Tibial nerve (tissue), 4 donors: ENCODE measurements around the gene RPLP2. TPM values are rescaled to one million over a fixed set of nuclear protein-coding genes. Genes with fewer than 3 reads are reported as not detected.

Source experiments
- DNase-seq, 2 donors: peaks; one replicate each; pipeline ENCODE4 v3.0.0-alpha.2; 2019; ENCODE audit warnings: low spot score in 2 of 2
- H3K27ac ChIP-seq, 4 donors: fragments of 200-600 bp; sonication (generic) in 3 of 4; one replicate each; pipeline ENCODE4 v1.5.1; 2017 to 2019; ENCODE audit warnings: mild to moderate bottlenecking in 1 of 4
- H3K27me3 ChIP-seq, 2 donors: fragments of 200-600 bp; sonication (generic) in 1 of 2; one replicate each; pipeline versions ENCODE4 v1.5.1 to v1.6.0; 2017 to 2019
- H3K36me3 ChIP-seq, 3 donors: fragments of 200-600 bp; sonication (generic); one replicate each; pipeline ENCODE4 v1.5.1; 2018 to 2019
- H3K4me1 ChIP-seq, 4 donors: fragments of 200-600 bp; sonication (generic) in 3 of 4; one replicate each; pipeline ENCODE4 v1.5.1; 2017 to 2019
- H3K4me3 ChIP-seq, 4 donors: fragments of 200-600 bp; sonication (generic) in 3 of 4; one replicate each; pipeline ENCODE4 v1.5.1; 2017 to 2019; ENCODE audit warnings: mild to moderate bottlenecking in 1 of 4, moderate library complexity in 1 of 4
- H3K9me3 ChIP-seq, 4 donors: fragments of 200-600 bp; sonication (generic) in 3 of 4; one replicate each; pipeline ENCODE4 v1.5.1; 2017 to 2019
- CTCF ChIP-seq, 5 experiments: fragments of 200-600 bp in 3 of 5; fragments of 450-650 bp in 2 of 5; sonication (generic) in 3 of 5; IDR thresholded peaks; one replicate each; pipeline ENCODE4 v1.5.1; 2016 to 2019; ENCODE audit warnings: antibody characterized with exemption in 5 of 5, mild to moderate bottlenecking in 3 of 5, moderate library complexity in 2 of 5
- EP300 ChIP-seq, 2 donors: sonication (generic); formaldehyde crosslinking; IDR thresholded peaks; one replicate each; pipeline ENCODE4 v1.6.1; 2017; ENCODE audit warnings: antibody characterized with exemption in 2 of 2, mild to moderate bottlenecking in 1 of 2
- POLR2A ChIP-seq, 2 donors: fragments of 450-650 bp; IDR thresholded peaks; one replicate each; pipeline ENCODE4 v1.6.1; 2017; ENCODE audit warnings: antibody characterized with exemption in 2 of 2, mild to moderate bottlenecking in 2 of 2, moderate library complexity in 2 of 2
- WGBS, 2 donors: methylation state at CpG; one replicate each; pipeline ENCODE4 v1.1.5; 2018; 5-methylcytosine and 5-hydroxymethylcytosine counted together
- total RNA-seq, 4 donors: library from RNA; depleted of rRNA; stranded (reverse); fragments of >200 nt; gene quantifications; one replicate each; pipeline ENCODE4 v1.1.0, GENCODE V29; 2016

Gene RPLP2
- total RNA-seq, 4 donors from 2014 or later, result 404 to 765 (median 584) TPM

GRCh38 chr11:837990-838307 is 28.2 kb downstream of the RPLP2 start:
- Histone ChIP-seq H3K27ac (peak overlapping the region in 2 of 4 donors; percentile 43 to 48), H3K27me3 (no peaks in the 10 kb centered on the region), H3K4me3 (no peak overlapping the region), H3K36me3 (peaks cover 0 to 55% (median 7%) of the 10 kb centered on the region in 3 donors), H3K9me3 (no peaks in the 10 kb centered on the region), H3K4me1 (peaks cover 0 to 77% (median 44%) of the 10 kb centered on the region in 4 donors)
- TF ChIP-seq CTCF (IDR thresholded peaks at IDR 0.05) (no peak), POLR2A (IDR thresholded peaks at IDR 0.05) (no peak), EP300 (IDR thresholded peaks at IDR 0.05) (no peak)
- DNase-seq, result no peak
- WGBS, 2 donors, result 46 to 60% methylated on average over 2 to 3 of the region's 8 CpGs

GRCh38 chr11:838441-839279 is 28.9 kb downstream of the RPLP2 start:
- Histone ChIP-seq H3K4me1 (peaks cover 0 to 74% (median 44%) of the 10 kb centered on the region in 4 donors), H3K9me3 (no peaks in the 10 kb centered on the region), H3K36me3 (peaks cover 0 to 55% (median 7%) of the 10 kb centered on the region in 3 donors), H3K27ac (peak overlapping the region in 2 of 4 donors; percentile 43 to 48), H3K4me3 (no peak overlapping the region), H3K27me3 (no peaks in the 10 kb centered on the region)
- DNase-seq, result no peak
- TF ChIP-seq POLR2A (IDR thresholded peaks at IDR 0.05) (no peak), CTCF (IDR thresholded peaks at IDR 0.05) (no peak), EP300 (IDR thresholded peaks at IDR 0.05) (no peak)
- 47 to 49% methylated on average over 15 to 17 of the region's 17 CpGs for WGBS, 2 donors

GRCh38 chr11:839280-839623 is 29.5 kb downstream of the RPLP2 start:
- Histone ChIP-seq H3K27ac (peak overlapping the region in 1 of 4 donors; percentile 48), H3K36me3 (peaks cover 0 to 55% (median 7%) of the 10 kb centered on the region in 3 donors), H3K9me3 (no peaks in the 10 kb centered on the region), H3K4me3 (no peak overlapping the region), H3K4me1 (peaks cover 0 to 74% (median 41%) of the 10 kb centered on the region in 4 donors), H3K27me3 (no peaks in the 10 kb centered on the region)
- WGBS, 2 donors, result 73 to 87% methylated on average over 3 to 4 of the region's 5 CpGs
- DNase-seq, result no peak
- TF ChIP-seq CTCF (IDR thresholded peaks at IDR 0.05), result no peak
- TF ChIP-seq POLR2A (IDR thresholded peaks at IDR 0.05), result no peak
- TF ChIP-seq EP300 (IDR thresholded peaks at IDR 0.05), result no peak

- peaks cover 0 to 74% (median 38%) of the 10 kb centered on the region in 4 donors for H3K4me1 ChIP-seq
- H3K4me3 ChIP-seq, result no peak overlapping the region
- DNase-seq, result no peak
- TF ChIP-seq POLR2A (IDR thresholded peaks at IDR 0.05) (no peak), EP300 (IDR thresholded peaks at IDR 0.05) (no peak), CTCF (IDR thresholded peaks at IDR 0.05) (no peak)
- no peaks in the 10 kb centered on the region for H3K9me3 ChIP-seq
- 74 to 77% methylated on average over 15 to 20 of the region's 25 CpGs for WGBS, 2 donors
- H3K36me3 ChIP-seq, result peaks cover 0 to 55% (median 7%) of the 10 kb centered on the region in 3 donors
- peak overlapping the region in 3 of 4 donors; percentile 3 to 93 (median 55) for H3K27ac ChIP-seq
- H3K27me3 ChIP-seq, result no peaks in the 10 kb centered on the region
Observed at GRCh38 chr11:839875-840617, 30.3 kb downstream of the RPLP2 start.

GRCh38 chr11:841981-842369 is 32.2 kb downstream of the RPLP2 start:
- 0% methylated on average over 13 to 25 of the region's 27 CpGs for WGBS, 2 donors
- H3K27ac ChIP-seq, result peak overlapping the region; percentile 92 to 98 (median 94)
- DNase-seq, result no peak
- H3K27me3 ChIP-seq, result no peaks in the 10 kb centered on the region
- peak overlapping the region; percentile 69 to 95 (median 79) for H3K4me3 ChIP-seq
- H3K36me3 ChIP-seq, result peaks cover 0 to 43% (median 7%) of the 10 kb centered on the region in 3 donors
- no peaks in the 10 kb centered on the region for H3K9me3 ChIP-seq
- H3K4me1 ChIP-seq, result peaks cover 0 to 76% (median 47%) of the 10 kb centered on the region in 4 donors
- TF ChIP-seq POLR2A (IDR thresholded peaks at IDR 0.05) (no peak), EP300 (IDR thresholded peaks at IDR 0.05) (no peak), CTCF (IDR thresholded peaks at IDR 0.05) (no peak)
